H1 (cell line): ENCODE measurements around the gene RNF8. TPM values are rescaled to one million over a fixed set of nuclear protein-coding genes. Genes with fewer than 3 reads are reported as not detected.

Experiments used
- CTCF ChIA-PET: fragments of 300-600 bp; sonication (Branson Sonifier 250); formaldehyde crosslinking; loops from one replicate; lab custom pipeline; 2021; ENCODE audit not compliant: partially characterized antibody; lab: Charles Lee
- POLR2A ChIA-PET: fragments of 300-600 bp; sonication (Branson Sonifier 250); formaldehyde crosslinking; loops from one replicate; lab custom pipeline; 2021; ENCODE audit warnings: inconsistent platforms; ENCODE audit not compliant: partially characterized antibody; lab: Charles Lee
- DNase-seq, 2 experiments: peaks; one replicate each; pipeline versions ENCODE4 v3.0.0 to v3.0.0-alpha.2; 2010 to 2022; ENCODE audit warnings: low spot score in 2 of 2, low read depth in 1 of 2, mixed read lengths in 1 of 2
- FAIRE-seq: peaks from 2 replicates; lab custom pipeline; 2011; peaks lifted over from hg19 to GRCh38; lab: Jason Lieb, UNC
- H2AFZ ChIP-seq: 2 replicates; pipeline ENCODE4 v1.8.1; 2012; ENCODE audit warnings: low read length, inconsistent platforms
- H2AK5ac ChIP-seq: 2 replicates; pipeline ENCODE4 v1.6.1; 2013; ENCODE audit warnings: low read depth, low read length
- H2BK120ac ChIP-seq: replicated peaks from 2 replicates; pipeline ENCODE3; 2013; ENCODE audit warnings: low read depth, low read length, inconsistent platforms
- H2BK12ac ChIP-seq: 2 replicates; pipeline ENCODE4 v1.6.1; 2013; ENCODE audit warnings: low read depth, low read length
- H2BK15ac ChIP-seq: 2 replicates; pipeline ENCODE4 v1.6.1; 2013; ENCODE audit warnings: low read length
- H2BK20ac ChIP-seq: 2 replicates; pipeline ENCODE4 v1.6.1; 2013; ENCODE audit warnings: low read length
- H2BK5ac ChIP-seq: 2 replicates; pipeline ENCODE4 v1.6.1; 2013; ENCODE audit warnings: low read depth, low read length
- H3K14ac ChIP-seq: 2 replicates; pipeline ENCODE4 v1.6.1; 2013; ENCODE audit warnings: inconsistent platforms; ENCODE audit not compliant: insufficient read length
- H3K18ac ChIP-seq: 2 replicates; pipeline ENCODE4 v1.6.1; 2013; ENCODE audit warnings: low read length; ENCODE audit errors: extremely low read depth
- H3K23ac ChIP-seq: 2 replicates; pipeline ENCODE4 v1.6.1; 2013; ENCODE audit warnings: inconsistent platforms; ENCODE audit not compliant: insufficient read length
- H3K23me2 ChIP-seq: 2 replicates; pipeline ENCODE4 v1.6.1; 2013; ENCODE audit warnings: low read depth, low read length
- H3K27ac ChIP-seq: 2 replicates; pipeline ENCODE4 v1.6.1; 2011; ENCODE audit warnings: low read depth, low read length, inconsistent platforms
- H3K27me3 ChIP-seq, 4 experiments: replicated peaks in 1 of 4; 1 replicate in 1 of 4; 2 replicates in 3 of 4; pipeline versions ENCODE4 v1.6.1 to v1.8.1; 2011 to 2013; ENCODE audit warnings: low read length in 3 of 4, mild to moderate bottlenecking in 3 of 4, inconsistent platforms in 2 of 4, mixed read lengths in 2 of 4, moderate library complexity in 1 of 4; ENCODE audit not compliant: control insufficient read depth in 3 of 4, insufficient read depth in 3 of 4; ENCODE audit errors: extremely low read depth in 1 of 4
- H3K36me3 ChIP-seq, 4 experiments: 2 replicates each; pipeline versions ENCODE4 v1.6.1 to v1.8.1; 2011 to 2013; ENCODE audit warnings: mild to moderate bottlenecking in 4 of 4, low read length in 3 of 4, moderate library complexity in 2 of 4, control low read depth in 1 of 4, inconsistent platforms in 1 of 4; ENCODE audit not compliant: insufficient read depth in 4 of 4, control insufficient read depth in 2 of 4
- H3K4ac ChIP-seq: replicated peaks from 2 replicates; pipeline ENCODE3; 2013; ENCODE audit warnings: low read length, low read depth, mixed read lengths, inconsistent platforms; ENCODE audit not compliant: insufficient read length
- H3K4me1 ChIP-seq, 4 experiments: replicated peaks in 1 of 4; 1 replicate in 1 of 4; 2 replicates in 3 of 4; pipeline versions ENCODE4 v1.6.1 to v1.8.1; 2011 to 2013; ENCODE audit warnings: low read length in 3 of 4, inconsistent platforms in 2 of 4, mixed read lengths in 1 of 4; ENCODE audit not compliant: insufficient read depth in 4 of 4, control insufficient read depth in 3 of 4
- H3K4me2 ChIP-seq, 2 experiments: 2 replicates each; pipeline versions ENCODE4 v1.6.1 to v1.8.1; 2011 to 2013; ENCODE audit warnings: low read depth in 2 of 2, low read length in 2 of 2, control low read depth in 1 of 2, inconsistent platforms in 1 of 2, mild to moderate bottlenecking in 1 of 2; ENCODE audit not compliant: insufficient read depth in 1 of 2
- H3K4me3 ChIP-seq, 4 experiments: fragments of 200-600, 300-600 bp in 1 of 4; sonication (generic), shearing (Covaris generic), sonication (Bioruptor Twin) in 1 of 4; 2 replicates each; pipeline versions ENCODE4 v1.5.1 to v1.8.1; 2011 to 2016; ENCODE audit warnings: low read length in 4 of 4, low read depth in 3 of 4, control low read depth in 2 of 4, inconsistent platforms in 2 of 4, mild to moderate bottlenecking in 2 of 4, mixed read lengths in 1 of 4, moderate library complexity in 1 of 4; ENCODE audit not compliant: insufficient read depth in 2 of 4; ENCODE audit errors: extremely low read depth in 1 of 4
- H3K56ac ChIP-seq: replicated peaks from 2 replicates; pipeline ENCODE3; 2013; ENCODE audit warnings: low read depth, mild to moderate bottlenecking, mixed read lengths, low read length, inconsistent platforms; ENCODE audit not compliant: insufficient read length
- H3K79me1 ChIP-seq: 2 replicates; pipeline ENCODE4 v1.6.1; 2013; ENCODE audit warnings: low read depth, low read length, control low read depth
- H3K79me2 ChIP-seq, 2 experiments: 2 replicates each; pipeline versions ENCODE4 v1.6.1 to v1.8.1; 2012 to 2013; ENCODE audit warnings: low read length in 2 of 2, mild to moderate bottlenecking in 2 of 2, inconsistent platforms in 1 of 2; ENCODE audit not compliant: insufficient read depth in 2 of 2, control insufficient read depth in 1 of 2
- H3K9ac ChIP-seq, 4 experiments: replicated peaks in 1 of 4; 1 replicate in 1 of 4; 2 replicates in 3 of 4; pipeline versions ENCODE4 v1.6.1 to v1.8.1; 2011 to 2013; ENCODE audit warnings: low read depth in 3 of 4, low read length in 3 of 4, control low read depth in 2 of 4, mild to moderate bottlenecking in 2 of 4, moderate library complexity in 2 of 4, inconsistent platforms in 1 of 4; ENCODE audit errors: extremely low read depth in 1 of 4
- H3K9me3 ChIP-seq, 2 experiments: 2 replicates each; pipeline versions ENCODE4 v1.6.1 to v1.8.1; 2012 to 2013; ENCODE audit warnings: mild to moderate bottlenecking in 2 of 2, moderate library complexity in 2 of 2, control low read depth in 1 of 2, inconsistent platforms in 1 of 2, low read depth in 1 of 2, low read length in 1 of 2, mixed read lengths in 1 of 2; ENCODE audit not compliant: insufficient read depth in 2 of 2
- H4K20me1 ChIP-seq, 2 experiments: replicated peaks in 1 of 2; 2 replicates each; pipeline versions ENCODE3 to v1.8.1; 2011 to 2013; ENCODE audit warnings: inconsistent platforms in 2 of 2, low read length in 2 of 2, mild to moderate bottlenecking in 1 of 2; ENCODE audit not compliant: insufficient read depth in 2 of 2, control insufficient read depth in 1 of 2
- H4K5ac ChIP-seq: 2 replicates; pipeline ENCODE4 v1.6.1; 2013; ENCODE audit warnings: low read length, low read depth, mixed read lengths, inconsistent platforms; ENCODE audit not compliant: insufficient read length
- H4K8ac ChIP-seq: 2 replicates; pipeline ENCODE4 v1.8.0; 2013; ENCODE audit warnings: mild to moderate bottlenecking, moderate library complexity, low read length, inconsistent platforms; ENCODE audit not compliant: insufficient read depth; ENCODE audit errors: extremely low read depth
- H4K91ac ChIP-seq: replicated peaks from 2 replicates; pipeline ENCODE3; 2013; ENCODE audit warnings: low read length, mixed read lengths, inconsistent platforms; ENCODE audit not compliant: insufficient read length
- PHF8 ChIP-seq: fragments of 200-600 bp; sonication (generic); conservative IDR thresholded peaks from 2 replicates; pipeline ENCODE4 v1.7.1; 2012; ENCODE audit warnings: low read depth, mild to moderate bottlenecking, inconsistent platforms, low read length, moderate library complexity
- WGBS, 2 experiments: shearing (Covaris generic) in 1 of 2; methylation state at CpG; one replicate each; pipeline versions ENCODE4 v1.1.6 to v1.1.7; 2013 to 2015; ENCODE audit warnings: low lambda C conversion rate in 2 of 2, mixed read lengths in 2 of 2, inconsistent platforms in 1 of 2, low coverage in 1 of 2, missing lambda C conversion rate in 1 of 2; ENCODE audit not compliant: insufficient replicate concordance in 2 of 2, insufficient coverage in 1 of 2, insufficient read length in 1 of 2; ENCODE audit errors: extremely low coverage in 1 of 2, missing lambda C conversion rate in 1 of 2; 5-methylcytosine and 5-hydroxymethylcytosine counted together
- polyA plus RNA-seq, 7 experiments: library from polyadenylated mRNA; depleted of rRNA in 3 of 7; stranded (reverse) in 5 of 7; unstranded in 2 of 7; fragments of >200 nt in 5 of 7; fragments of 200-250 nt in 2 of 7; gene quantifications; 1 replicate in 5 of 7; 2 replicates in 1 of 7; 4 replicates in 1 of 7; pipeline versions ENCODE4 v1.2.1 to v1.2.3, GENCODE V29; 2011 to 2013; ENCODE audit warnings: missing spikeins in 2 of 7, mixed read lengths in 2 of 7
- total RNA-seq: library from RNA; stranded (reverse); fragmentation: NEBNext Ultra II Directional; extraction: Animal tissue kit (Norgen Biotek cat#: 25700); gene quantifications from 2 replicates; pipeline ENCODE4 v1.2.1, GENCODE V29; 2021

RNF8 gene
- total and polyA plus RNA-seq, 2 of the 8 experiments (the other 6 are each of a cell fraction or from before 2014, with no cell fraction given) = 20.3 to 44.7 TPM

DNA sequence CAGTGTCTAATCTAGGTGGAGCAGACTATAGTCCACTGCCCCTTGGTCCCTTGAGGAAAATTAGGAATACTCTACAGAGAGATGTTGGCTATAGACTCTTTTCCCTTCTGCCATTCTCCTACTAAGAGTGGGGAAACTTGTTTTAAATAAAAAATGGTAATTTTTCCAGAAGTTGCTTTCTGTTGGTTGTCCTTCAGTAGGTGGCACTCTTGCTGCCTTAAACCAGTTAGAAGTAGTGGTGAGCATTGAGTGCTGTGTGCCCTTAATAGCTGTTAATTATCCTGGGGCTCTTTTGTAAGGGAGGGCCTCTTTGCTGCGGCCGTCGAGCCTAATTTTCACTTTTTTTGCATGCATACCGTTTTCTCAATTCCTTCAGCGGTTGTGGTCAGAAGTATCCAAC lies 82.0 kb downstream of the RNF8 start:
- H3K23ac ChIP-seq = no peak overlapping the region
- no peak overlapping the region for H2BK12ac ChIP-seq
- H2AFZ ChIP-seq = no peak overlapping the region
- H3K56ac ChIP-seq = no peak overlapping the region
- H3K4ac ChIP-seq = no peak overlapping the region
- H2BK20ac ChIP-seq = no peak overlapping the region
- H4K91ac ChIP-seq = no peak overlapping the region
- WGBS, 2 experiments = 98% methylated on average over 5 of the region's 5 CpGs; no CpG with 5 or more reads in 1 of the 2 experiments
- H2BK5ac ChIP-seq = no peak overlapping the region
- H3K9ac ChIP-seq = no peak overlapping the region
- H2BK15ac ChIP-seq = no peak overlapping the region
- FAIRE-seq = no peak
- H4K20me1 ChIP-seq = peaks cover under 1 to 2% of the 10 kb centered on the region in 2 experiments
- H3K4me1 ChIP-seq = peaks cover 0 to 12% (median 3%) of the 10 kb centered on the region in 4 experiments; a peak in 4 of 7 replicates
- no peak overlapping the region for H3K27ac ChIP-seq
- H3K79me1 ChIP-seq = peaks cover 8% of the 10 kb centered on the region
- H3K18ac ChIP-seq = no peak overlapping the region
- no peak for DNase-seq
- CTCF ChIA-PET = interaction anchor here (0.6 to 3.1 kb wide), 7 partner anchors 9 to 257 kb away, joined by 3 to 10 read pairs (median 3); no protein-coding TSS in a partner anchor
- no peaks in the 10 kb centered on the region for H3K9me3 ChIP-seq
- no peak overlapping the region for H3K14ac ChIP-seq
- H4K8ac ChIP-seq = no peak overlapping the region
- POLR2A ChIA-PET = no interaction called here
- H3K4me3 ChIP-seq = no peak overlapping the region
- no peaks in the 10 kb centered on the region for H3K27me3 ChIP-seq
- H4K5ac ChIP-seq = no peak overlapping the region
- H3K23me2 ChIP-seq = peaks cover 11% of the 10 kb centered on the region
- peaks cover 0 to 25% of the 10 kb centered on the region in 2 experiments; a peak in 3 of 4 replicates for H3K79me2 ChIP-seq
- no peak overlapping the region for H3K4me2 ChIP-seq
- peaks cover 7 to 23% (median 9%) of the 10 kb centered on the region in 4 experiments; a peak in 5 of 8 replicates for H3K36me3 ChIP-seq
- TF ChIP-seq PHF8 = no peak
- no peak overlapping the region for H2BK120ac ChIP-seq
- H2AK5ac ChIP-seq = no peak overlapping the region
